Lower leg skin (tissue), 3 donors: ENCODE data around the gene CES2.

Source experiments
- CTCF ChIP-seq, 3 donors: fragments of 450-650 bp; IDR thresholded peaks; one replicate each; pipeline ENCODE4 v1.5.1; 2016; ENCODE audit warnings: antibody characterized with exemption in 3 of 3, mild to moderate bottlenecking in 3 of 3, moderate library complexity in 2 of 3
- POLR2A ChIP-seq, 2 donors: fragments of 450-650 bp; IDR thresholded peaks; one replicate each; pipeline ENCODE4 v1.6.1; 2016 to 2017; ENCODE audit warnings: antibody characterized with exemption in 2 of 2, mild to moderate bottlenecking in 1 of 2, moderate library complexity in 1 of 2

GRCh38 chr16:66984892-66985311 lies 49.6 kb downstream of the CES2 start:
- no peak for TF ChIP-seq CTCF (IDR thresholded peaks at IDR 0.05)
- no peak for TF ChIP-seq POLR2A (IDR thresholded peaks at IDR 0.05)
